GM18502 (cell line): Measurements from ENCODE around the gene SCN9A.
"Not testable (repeated sequence)": the region's sequence is repeated elsewhere in the genome, so short reads cannot be mapped to it uniquely, and the experiment has no call there.

Source experiments
- ATAC-seq: cut with Tn5 transposase; IDR thresholded peaks from one replicate; pipeline ENCODE4 v1.9.1; 2021; ENCODE audit warnings: mild to moderate bottlenecking; ENCODE audit not compliant: unreplicated experiment, poor library complexity

The SCN9A gene

GRCh38 chr2:166269322-166269721 is 106.4 kb downstream of the SCN9A start:
- no peak for ATAC-seq

GRCh38 chr2:166257859-166258258 is 117.9 kb downstream of the SCN9A start:
- no peak for ATAC-seq

- ATAC-seq = no peak
Observed at GRCh38 chr2:166256896-166257295, 118.8 kb downstream of the SCN9A start.

GRCh38 chr2:166249318-166249717 is 126.4 kb downstream of the SCN9A start:
- no peak for ATAC-seq

GRCh38 chr2:166246901-166247300 is 128.8 kb downstream of the SCN9A start:
- no peak for ATAC-seq

GRCh38 chr2:166242309-166242708 is 133.4 kb downstream of the SCN9A start:
- ATAC-seq = no peak

GRCh38 chr2:166240387-166241313 is 135.1 kb downstream of the SCN9A start:
- no peak for ATAC-seq

GRCh38 chr2:166239548-166239947 is 136.2 kb downstream of the SCN9A start:
- no peak for ATAC-seq

GRCh38 chr2:166238176-166238575 is 137.6 kb downstream of the SCN9A start:
- no peak for ATAC-seq

- no peak for ATAC-seq
Observed at GRCh38 chr2:166234112-166234846, 141.5 kb downstream of the SCN9A start.

GRCh38 chr2:166233244-166233643 is 142.5 kb downstream of the SCN9A start:
- no peak for ATAC-seq

- no peak for ATAC-seq
Observed at GRCh38 chr2:166230724-166231070, 145.0 kb downstream of the SCN9A start.

- no peak for ATAC-seq
Observed at GRCh38 chr2:166230024-166230723, 145.6 kb downstream of the SCN9A start.

- ATAC-seq = no peak
Observed at GRCh38 chr2:166229678-166230023, 146.1 kb downstream of the SCN9A start.

- no peak for ATAC-seq
Observed at GRCh38 chr2:166224197-166224596, 151.5 kb downstream of the SCN9A start.

GRCh38 chr2:166223298-166223697 is 152.4 kb downstream of the SCN9A start:
- no peak for ATAC-seq

GRCh38 chr2:166211079-166211478 is 164.7 kb downstream of the SCN9A start:
- ATAC-seq = no peak

GRCh38 chr2:166209944-166210343 is 165.8 kb downstream of the SCN9A start:
- not testable (repeated sequence) for ATAC-seq

GRCh38 chr2:166209367-166209766 is 166.4 kb downstream of the SCN9A start:
- ATAC-seq = not testable (repeated sequence)

- not testable (repeated sequence) for ATAC-seq
Observed at GRCh38 chr2:166206153-166206552, 169.6 kb downstream of the SCN9A start.

- no peak for ATAC-seq
Observed at GRCh38 chr2:166202778-166203177, 173.0 kb downstream of the SCN9A start.
